Measurements from ENCODE around the gene PUS7L.

DNA sequence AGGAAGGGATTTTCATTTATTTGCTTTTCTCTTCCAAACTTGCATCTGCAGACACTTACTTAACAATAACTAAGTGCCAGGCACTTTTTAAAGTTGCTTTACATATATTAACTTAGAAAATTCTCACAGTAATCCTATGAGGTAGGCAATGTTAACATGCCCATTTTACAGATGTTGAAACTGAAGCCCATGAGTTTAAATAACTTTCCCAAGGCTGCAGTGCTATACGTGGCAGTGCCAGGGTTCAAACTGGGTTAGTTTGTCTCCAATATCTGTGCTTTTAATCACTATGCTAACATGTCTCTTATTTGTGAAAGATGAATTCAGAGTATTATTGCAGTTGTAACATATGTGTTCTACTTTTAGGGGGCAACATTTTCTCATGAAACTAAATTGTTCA, 29.9 kb downstream of the PUS7L start:
- TF ChIP-seq CTCF (IDR thresholded peaks at IDR 0.05; ENCODE audit: poor library complexity) (no peak), EZH2 (IDR thresholded peaks at IDR 0.05; ENCODE audit: borderline replicate concordance) (no peak)

Measured in hepatocyte (in vitro differentiated cells).